ENCODE measurements around the gene MST1.

DNA sequence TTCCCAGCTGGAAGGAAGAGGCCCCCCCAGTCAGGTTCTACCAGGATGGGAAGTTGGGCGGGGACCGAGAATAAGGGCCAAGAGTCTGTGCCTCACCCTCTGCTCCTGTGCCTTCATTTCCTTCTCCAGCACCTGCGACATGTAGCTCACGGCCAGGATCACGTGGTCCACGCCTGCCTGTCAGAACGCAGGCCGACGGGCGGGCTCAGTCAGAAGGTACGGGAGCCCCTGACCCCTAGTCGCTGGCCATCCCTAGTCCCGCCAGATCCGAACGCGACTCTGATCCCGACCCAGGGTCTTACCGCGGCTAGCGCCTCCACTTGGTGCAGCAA, 34.0 kb upstream of the MST1 start:
- TF ChIP-seq, protein P1, sequence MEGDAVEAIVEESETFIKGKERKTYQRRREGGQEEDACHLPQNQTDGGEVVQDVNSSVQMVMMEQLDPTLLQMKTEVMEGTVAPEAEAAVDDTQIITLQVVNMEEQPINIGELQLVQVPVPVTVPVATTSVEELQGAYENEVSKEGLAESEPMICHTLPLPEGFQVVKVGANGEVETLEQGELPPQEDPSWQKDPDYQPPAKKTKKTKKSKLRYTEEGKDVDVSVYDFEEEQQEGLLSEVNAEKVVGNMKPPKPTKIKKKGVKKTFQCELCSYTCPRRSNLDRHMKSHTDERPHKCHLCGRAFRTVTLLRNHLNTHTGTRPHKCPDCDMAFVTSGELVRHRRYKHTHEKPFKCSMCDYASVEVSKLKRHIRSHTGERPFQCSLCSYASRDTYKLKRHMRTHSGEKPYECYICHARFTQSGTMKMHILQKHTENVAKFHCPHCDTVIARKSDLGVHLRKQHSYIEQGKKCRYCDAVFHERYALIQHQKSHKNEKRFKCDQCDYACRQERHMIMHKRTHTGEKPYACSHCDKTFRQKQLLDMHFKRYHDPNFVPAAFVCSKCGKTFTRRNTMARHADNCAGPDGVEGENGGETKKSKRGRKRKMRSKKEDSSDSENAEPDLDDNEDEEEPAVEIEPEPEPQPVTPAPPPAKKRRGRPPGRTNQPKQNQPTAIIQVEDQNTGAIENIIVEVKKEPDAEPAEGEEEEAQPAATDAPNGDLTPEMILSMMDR (IDR thresholded peaks at IDR 0.05), result no peak
- no peak for TF ChIP-seq POLR2A (IDR thresholded peaks at IDR 0.05)
